H1 (cell line): ENCODE results near the gene FAM222B. TPM values are rescaled to one million over a fixed set of nuclear protein-coding genes. Genes with fewer than 3 reads are reported as not detected.

Experiments
- CTCF ChIA-PET: fragments of 300-600 bp; sonication (Branson Sonifier 250); formaldehyde crosslinking; loops from one replicate; lab custom pipeline; 2021; ENCODE audit not compliant: partially characterized antibody; lab: Charles Lee
- POLR2A ChIA-PET: fragments of 300-600 bp; sonication (Branson Sonifier 250); formaldehyde crosslinking; loops from one replicate; lab custom pipeline; 2021; ENCODE audit warnings: inconsistent platforms; ENCODE audit not compliant: partially characterized antibody; lab: Charles Lee
- DNase-seq, 2 experiments: peaks; one replicate each; pipeline versions ENCODE4 v3.0.0 to v3.0.0-alpha.2; 2010 to 2022; ENCODE audit warnings: low spot score in 2 of 2, low read depth in 1 of 2, mixed read lengths in 1 of 2
- FAIRE-seq: peaks from 2 replicates; lab custom pipeline; 2011; peaks lifted over from hg19 to GRCh38; lab: Jason Lieb, UNC
- H2AFZ ChIP-seq: 2 replicates; pipeline ENCODE4 v1.8.1; 2012; ENCODE audit warnings: low read length, inconsistent platforms
- H2AK5ac ChIP-seq: 2 replicates; pipeline ENCODE4 v1.6.1; 2013; ENCODE audit warnings: low read depth, low read length
- H2BK120ac ChIP-seq: replicated peaks from 2 replicates; pipeline ENCODE3; 2013; ENCODE audit warnings: low read depth, low read length, inconsistent platforms
- H2BK12ac ChIP-seq: 2 replicates; pipeline ENCODE4 v1.6.1; 2013; ENCODE audit warnings: low read depth, low read length
- H2BK15ac ChIP-seq: 2 replicates; pipeline ENCODE4 v1.6.1; 2013; ENCODE audit warnings: low read length
- H2BK20ac ChIP-seq: 2 replicates; pipeline ENCODE4 v1.6.1; 2013; ENCODE audit warnings: low read length
- H2BK5ac ChIP-seq: 2 replicates; pipeline ENCODE4 v1.6.1; 2013; ENCODE audit warnings: low read depth, low read length
- H3K14ac ChIP-seq: 2 replicates; pipeline ENCODE4 v1.6.1; 2013; ENCODE audit warnings: inconsistent platforms; ENCODE audit not compliant: insufficient read length
- H3K18ac ChIP-seq: 2 replicates; pipeline ENCODE4 v1.6.1; 2013; ENCODE audit warnings: low read length; ENCODE audit errors: extremely low read depth
- H3K23ac ChIP-seq: 2 replicates; pipeline ENCODE4 v1.6.1; 2013; ENCODE audit warnings: inconsistent platforms; ENCODE audit not compliant: insufficient read length
- H3K23me2 ChIP-seq: 2 replicates; pipeline ENCODE4 v1.6.1; 2013; ENCODE audit warnings: low read depth, low read length
- H3K27ac ChIP-seq: 2 replicates; pipeline ENCODE4 v1.6.1; 2011; ENCODE audit warnings: low read depth, low read length, inconsistent platforms
- H3K27me3 ChIP-seq, 4 experiments: replicated peaks in 1 of 4; 1 replicate in 1 of 4; 2 replicates in 3 of 4; pipeline versions ENCODE4 v1.6.1 to v1.8.1; 2011 to 2013; ENCODE audit warnings: low read length in 3 of 4, mild to moderate bottlenecking in 3 of 4, inconsistent platforms in 2 of 4, mixed read lengths in 2 of 4, moderate library complexity in 1 of 4; ENCODE audit not compliant: control insufficient read depth in 3 of 4, insufficient read depth in 3 of 4; ENCODE audit errors: extremely low read depth in 1 of 4
- H3K36me3 ChIP-seq, 4 experiments: 2 replicates each; pipeline versions ENCODE4 v1.6.1 to v1.8.1; 2011 to 2013; ENCODE audit warnings: mild to moderate bottlenecking in 4 of 4, low read length in 3 of 4, moderate library complexity in 2 of 4, control low read depth in 1 of 4, inconsistent platforms in 1 of 4; ENCODE audit not compliant: insufficient read depth in 4 of 4, control insufficient read depth in 2 of 4
- H3K4ac ChIP-seq: replicated peaks from 2 replicates; pipeline ENCODE3; 2013; ENCODE audit warnings: low read length, low read depth, mixed read lengths, inconsistent platforms; ENCODE audit not compliant: insufficient read length
- H3K4me1 ChIP-seq, 4 experiments: replicated peaks in 1 of 4; 1 replicate in 1 of 4; 2 replicates in 3 of 4; pipeline versions ENCODE4 v1.6.1 to v1.8.1; 2011 to 2013; ENCODE audit warnings: low read length in 3 of 4, inconsistent platforms in 2 of 4, mixed read lengths in 1 of 4; ENCODE audit not compliant: insufficient read depth in 4 of 4, control insufficient read depth in 3 of 4
- H3K4me2 ChIP-seq, 2 experiments: 2 replicates each; pipeline versions ENCODE4 v1.6.1 to v1.8.1; 2011 to 2013; ENCODE audit warnings: low read depth in 2 of 2, low read length in 2 of 2, control low read depth in 1 of 2, inconsistent platforms in 1 of 2, mild to moderate bottlenecking in 1 of 2; ENCODE audit not compliant: insufficient read depth in 1 of 2
- H3K4me3 ChIP-seq, 4 experiments: fragments of 200-600, 300-600 bp in 1 of 4; sonication (generic), shearing (Covaris generic), sonication (Bioruptor Twin) in 1 of 4; 2 replicates each; pipeline versions ENCODE4 v1.5.1 to v1.8.1; 2011 to 2016; ENCODE audit warnings: low read length in 4 of 4, low read depth in 3 of 4, control low read depth in 2 of 4, inconsistent platforms in 2 of 4, mild to moderate bottlenecking in 2 of 4, mixed read lengths in 1 of 4, moderate library complexity in 1 of 4; ENCODE audit not compliant: insufficient read depth in 2 of 4; ENCODE audit errors: extremely low read depth in 1 of 4
- H3K56ac ChIP-seq: replicated peaks from 2 replicates; pipeline ENCODE3; 2013; ENCODE audit warnings: low read depth, mild to moderate bottlenecking, mixed read lengths, low read length, inconsistent platforms; ENCODE audit not compliant: insufficient read length
- H3K79me1 ChIP-seq: 2 replicates; pipeline ENCODE4 v1.6.1; 2013; ENCODE audit warnings: low read depth, low read length, control low read depth
- H3K79me2 ChIP-seq, 2 experiments: 2 replicates each; pipeline versions ENCODE4 v1.6.1 to v1.8.1; 2012 to 2013; ENCODE audit warnings: low read length in 2 of 2, mild to moderate bottlenecking in 2 of 2, inconsistent platforms in 1 of 2; ENCODE audit not compliant: insufficient read depth in 2 of 2, control insufficient read depth in 1 of 2
- H3K9ac ChIP-seq, 4 experiments: replicated peaks in 1 of 4; 1 replicate in 1 of 4; 2 replicates in 3 of 4; pipeline versions ENCODE4 v1.6.1 to v1.8.1; 2011 to 2013; ENCODE audit warnings: low read depth in 3 of 4, low read length in 3 of 4, control low read depth in 2 of 4, mild to moderate bottlenecking in 2 of 4, moderate library complexity in 2 of 4, inconsistent platforms in 1 of 4; ENCODE audit errors: extremely low read depth in 1 of 4
- H3K9me3 ChIP-seq, 2 experiments: 2 replicates each; pipeline versions ENCODE4 v1.6.1 to v1.8.1; 2012 to 2013; ENCODE audit warnings: mild to moderate bottlenecking in 2 of 2, moderate library complexity in 2 of 2, control low read depth in 1 of 2, inconsistent platforms in 1 of 2, low read depth in 1 of 2, low read length in 1 of 2, mixed read lengths in 1 of 2; ENCODE audit not compliant: insufficient read depth in 2 of 2
- H4K20me1 ChIP-seq, 2 experiments: replicated peaks in 1 of 2; 2 replicates each; pipeline versions ENCODE3 to v1.8.1; 2011 to 2013; ENCODE audit warnings: inconsistent platforms in 2 of 2, low read length in 2 of 2, mild to moderate bottlenecking in 1 of 2; ENCODE audit not compliant: insufficient read depth in 2 of 2, control insufficient read depth in 1 of 2
- H4K5ac ChIP-seq: 2 replicates; pipeline ENCODE4 v1.6.1; 2013; ENCODE audit warnings: low read length, low read depth, mixed read lengths, inconsistent platforms; ENCODE audit not compliant: insufficient read length
- H4K8ac ChIP-seq: 2 replicates; pipeline ENCODE4 v1.8.0; 2013; ENCODE audit warnings: mild to moderate bottlenecking, moderate library complexity, low read length, inconsistent platforms; ENCODE audit not compliant: insufficient read depth; ENCODE audit errors: extremely low read depth
- H4K91ac ChIP-seq: replicated peaks from 2 replicates; pipeline ENCODE3; 2013; ENCODE audit warnings: low read length, mixed read lengths, inconsistent platforms; ENCODE audit not compliant: insufficient read length
- CEBPB ChIP-seq: IDR thresholded peaks from 2 replicates; pipeline ENCODE4 v1.6.1; 2012; ENCODE audit warnings: low read depth, low read length
- CHD1 ChIP-seq: IDR thresholded peaks from 2 replicates; pipeline ENCODE4 v1.6.1; 2012; ENCODE audit warnings: low read depth, low read length, improper control_type of control experiment
- CREB1 ChIP-seq: IDR thresholded peaks from 2 replicates; pipeline ENCODE4 v1.6.1; 2012; ENCODE audit warnings: inconsistent platforms
- KDM5A ChIP-seq: fragments of 200-600 bp; IDR thresholded peaks from 2 replicates; pipeline ENCODE4 v1.7.1; 2012; ENCODE audit warnings: mild to moderate bottlenecking, low read length, inconsistent platforms, mixed read lengths
- RAD21 ChIP-seq, 2 experiments: IDR thresholded peaks in 1 of 2; conservative IDR thresholded peaks in 1 of 2; 2 replicates each; pipeline ENCODE4 v1.6.1; 2011; ENCODE audit warnings: low read depth in 2 of 2, low read length in 2 of 2, improper control_type of control experiment in 1 of 2, inconsistent platforms in 1 of 2, mild to moderate bottlenecking in 1 of 2, moderate library complexity in 1 of 2
- RXRA ChIP-seq: IDR thresholded peaks from 2 replicates; pipeline ENCODE4 v1.6.1; 2011; ENCODE audit warnings: low read depth, mild to moderate bottlenecking, low read length, moderate library complexity; ENCODE audit not compliant: insufficient read depth
- SIN3A ChIP-seq, 2 experiments: IDR thresholded peaks in 1 of 2; conservative IDR thresholded peaks in 1 of 2; 2 replicates each; pipeline ENCODE4 v1.6.1; 2011 to 2012; ENCODE audit warnings: low read length in 2 of 2, improper control_type of control experiment in 1 of 2, low read depth in 1 of 2, mild to moderate bottlenecking in 1 of 2
- TBP ChIP-seq: IDR thresholded peaks from 2 replicates; pipeline ENCODE4 v1.6.1; 2011; ENCODE audit warnings: low read depth, low read length, improper control_type of control experiment
- WGBS, 2 experiments: shearing (Covaris generic) in 1 of 2; methylation state at CpG; one replicate each; pipeline versions ENCODE4 v1.1.6 to v1.1.7; 2013 to 2015; ENCODE audit warnings: low lambda C conversion rate in 2 of 2, mixed read lengths in 2 of 2, inconsistent platforms in 1 of 2, low coverage in 1 of 2, missing lambda C conversion rate in 1 of 2; ENCODE audit not compliant: insufficient replicate concordance in 2 of 2, insufficient coverage in 1 of 2, insufficient read length in 1 of 2; ENCODE audit errors: extremely low coverage in 1 of 2, missing lambda C conversion rate in 1 of 2; 5-methylcytosine and 5-hydroxymethylcytosine counted together
- polyA plus RNA-seq, 7 experiments: library from polyadenylated mRNA; depleted of rRNA in 3 of 7; stranded (reverse) in 5 of 7; unstranded in 2 of 7; fragments of >200 nt in 5 of 7; fragments of 200-250 nt in 2 of 7; gene quantifications; 1 replicate in 5 of 7; 2 replicates in 1 of 7; 4 replicates in 1 of 7; pipeline versions ENCODE4 v1.2.1 to v1.2.3, GENCODE V29; 2011 to 2013; ENCODE audit warnings: missing spikeins in 2 of 7, mixed read lengths in 2 of 7
- total RNA-seq: library from RNA; stranded (reverse); fragmentation: NEBNext Ultra II Directional; extraction: Animal tissue kit (Norgen Biotek cat#: 25700); gene quantifications from 2 replicates; pipeline ENCODE4 v1.2.1, GENCODE V29; 2021

Gene FAM222B
- total and polyA plus RNA-seq, 2 of the 8 experiments (the other 6 are each of a cell fraction or from before 2014, with no cell fraction given): 42.1 to 81.7 TPM

GRCh38 chr17:28887871-28888471, 45.4 kb upstream of the FAM222B start:
- no peak for FAIRE-seq

More at GRCh38 chr17:28887871-28888471, 45.4 kb upstream of the FAM222B start:
- Histone ChIP-seq H3K36me3 (peaks cover 0 to 7% (median under 1%) of the 10 kb centered on the region in 4 experiments; a peak in 4 of 8 replicates), H3K9ac (no peak overlapping the region), H2BK120ac (no peak overlapping the region), H4K91ac (no peak overlapping the region), H2AFZ (no peak overlapping the region), H4K8ac (no peak overlapping the region), H4K20me1 (peaks cover 6 to 9% of the 10 kb centered on the region in 2 experiments), H2BK5ac (no peak overlapping the region), H3K23ac (no peak overlapping the region), H2BK12ac (no peak overlapping the region), H3K4me3 (no peak overlapping the region), H3K27ac (no peak overlapping the region), H3K14ac (no peak overlapping the region), H3K4ac (no peak overlapping the region), H3K4me1 (peaks cover 0 to 3% (median under 1%) of the 10 kb centered on the region in 4 experiments; a peak in 3 of 7 replicates), H3K23me2 (0 out of 2 replicates have a peak, but pooled peaks cover 2% of the 10 kb centered on the region), H3K4me2 (no peak overlapping the region), H3K18ac (no peak overlapping the region), H4K5ac (no peak overlapping the region), H3K79me1 (peaks cover under 1% of the 10 kb centered on the region; the same call in 1 of the 2 replicates), H2AK5ac (no peak overlapping the region), H3K9me3 (no peaks in the 10 kb centered on the region), H3K56ac (no peak overlapping the region), H3K79me2 (0 out of 4 replicates have a peak, but pooled peaks cover 0 to 2% of the 10 kb centered on the region in 2 experiments), H2BK15ac (no peak overlapping the region), H2BK20ac (no peak overlapping the region), H3K27me3 (no peaks in the 10 kb centered on the region)
- DNase-seq: no peak
- POLR2A ChIA-PET: interaction anchor here (0.9 to 2.7 kb wide), 6 partner anchors 9 to 160 kb away, joined by 3 to 19 read pairs (median 4); partner anchors contain the start of genes ERAL1, FAM222B and FLOT2
- no peak for TF ChIP-seq SIN3A (conservative IDR thresholded peaks at IDR 0.05 in 1 of 2, IDR thresholded peaks at IDR 0.05 in 1 of 2; ENCODE audit: low read depth in 1 of 2, low read length in 2 of 2)
- TF ChIP-seq KDM5A: no peak
- no peak for TF ChIP-seq RAD21 (IDR thresholded peaks at IDR 0.05 in 1 of 2, conservative IDR thresholded peaks at IDR 0.05 in 1 of 2; ENCODE audit: low read depth in 2 of 2, low read length in 2 of 2)
- no peak for TF ChIP-seq CHD1
- TF ChIP-seq CREB1: no peak
- TF ChIP-seq CEBPB: no peak
- no peak for TF ChIP-seq TBP
- no peak for TF ChIP-seq RXRA
- 79% methylated on average over 10 of the region's 12 CpGs; no CpG with 5 or more reads in 1 of the 2 experiments for WGBS, 2 experiments
- CTCF ChIA-PET: interaction anchor here (0.7 to 3.0 kb wide), 6 partner anchors 9 to 161 kb away, joined by 3 to 10 read pairs (median 4); no protein-coding TSS in a partner anchor
